HG02943 (cell line): ENCODE measurements around the gene TFEB.

Source experiments
- ATAC-seq: cut with Tn5 transposase; IDR thresholded peaks from one replicate; pipeline ENCODE4 v1.9.1; 2021; ENCODE audit warnings: mild to moderate bottlenecking, low read depth, moderate library complexity; ENCODE audit not compliant: unreplicated experiment

The TFEB gene

GRCh38 chr6:41693281-41694240 is 41.8 kb downstream of the TFEB start:
- ATAC-seq = no peak

- ATAC-seq = no peak
These were observed 42.7 kb downstream of the TFEB start for GRCh38 chr6:41692730-41693129.

- no peak for ATAC-seq
These were observed 43.2 kb downstream of the TFEB start for GRCh38 chr6:41692080-41692675.

GRCh38 chr6:41691426-41692079 is 43.9 kb downstream of the TFEB start:
- ATAC-seq = no peak

GRCh38 chr6:41690541-41691330 is 44.7 kb downstream of the TFEB start:
- no peak for ATAC-seq

- no peak for ATAC-seq
These were observed 46.0 kb downstream of the TFEB start for GRCh38 chr6:41689171-41690008.

- ATAC-seq = no peak
These were observed 47.0 kb downstream of the TFEB start for GRCh38 chr6:41688256-41688965.

- ATAC-seq = no peak
These were observed 47.8 kb downstream of the TFEB start for GRCh38 chr6:41687501-41688175.

- ATAC-seq = no peak
These were observed 49.6 kb downstream of the TFEB start for GRCh38 chr6:41685641-41686380.

- ATAC-seq = no peak
These were observed 50.9 kb downstream of the TFEB start for GRCh38 chr6:41684311-41685180.

- peak; percentile 69 for ATAC-seq
These were observed 51.7 kb downstream of the TFEB start for GRCh38 chr6:41683523-41684310.

GRCh38 chr6:41683273-41683522 is 52.2 kb downstream of the TFEB start:
- ATAC-seq = peak; percentile 6

GRCh38 chr6:41682497-41683272 is 52.7 kb downstream of the TFEB start:
- ATAC-seq = no peak

GRCh38 chr6:41682056-41682477 is 53.3 kb downstream of the TFEB start:
- no peak for ATAC-seq

GRCh38 chr6:41680182-41680965 is 55.0 kb downstream of the TFEB start:
- no peak for ATAC-seq
